ENCODE measurements around the gene PXDN.

Gene PXDN

DNA sequence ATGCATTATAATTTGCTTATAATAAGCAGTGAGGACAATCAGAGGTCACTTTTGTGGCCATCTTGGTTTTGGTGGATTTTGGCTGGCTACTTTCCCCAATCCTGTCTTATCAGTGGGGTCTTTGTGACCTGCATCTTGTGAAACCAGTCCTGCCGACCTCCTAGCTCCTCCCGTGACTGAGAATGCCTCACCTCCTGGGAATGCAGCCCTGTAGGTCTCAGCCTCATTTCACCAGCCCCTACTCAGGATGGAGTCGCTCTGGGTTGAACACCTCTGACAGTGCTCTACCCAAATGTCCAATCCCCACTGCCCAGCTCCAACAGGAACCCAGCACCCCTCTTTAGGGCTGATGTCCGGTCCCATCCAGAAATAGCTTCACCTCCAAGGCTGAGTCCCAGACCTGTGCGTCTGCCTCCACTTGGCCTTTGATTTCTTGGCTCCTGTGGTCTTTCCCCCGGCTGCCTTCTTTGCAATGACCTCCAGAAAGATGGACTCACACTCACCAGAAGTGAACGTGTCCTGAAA, 31.3 kb upstream of the PXDN start:
- no peaks in the 10 kb centered on the region for H3K27me3 ChIP-seq (ENCODE audit: control insufficient read depth, low read length)
- no peaks in the 10 kb centered on the region for H3K79me2 ChIP-seq (ENCODE audit: control insufficient read depth, low read length)
- no peaks in the 10 kb centered on the region for H3K9me2 ChIP-seq (replicated peaks; ENCODE audit: control insufficient read depth, low read length)
- H3K4me1 ChIP-seq (ENCODE audit: control insufficient read depth, low read length), result no peaks in the 10 kb centered on the region
- TF ChIP-seq, protein P1, sequence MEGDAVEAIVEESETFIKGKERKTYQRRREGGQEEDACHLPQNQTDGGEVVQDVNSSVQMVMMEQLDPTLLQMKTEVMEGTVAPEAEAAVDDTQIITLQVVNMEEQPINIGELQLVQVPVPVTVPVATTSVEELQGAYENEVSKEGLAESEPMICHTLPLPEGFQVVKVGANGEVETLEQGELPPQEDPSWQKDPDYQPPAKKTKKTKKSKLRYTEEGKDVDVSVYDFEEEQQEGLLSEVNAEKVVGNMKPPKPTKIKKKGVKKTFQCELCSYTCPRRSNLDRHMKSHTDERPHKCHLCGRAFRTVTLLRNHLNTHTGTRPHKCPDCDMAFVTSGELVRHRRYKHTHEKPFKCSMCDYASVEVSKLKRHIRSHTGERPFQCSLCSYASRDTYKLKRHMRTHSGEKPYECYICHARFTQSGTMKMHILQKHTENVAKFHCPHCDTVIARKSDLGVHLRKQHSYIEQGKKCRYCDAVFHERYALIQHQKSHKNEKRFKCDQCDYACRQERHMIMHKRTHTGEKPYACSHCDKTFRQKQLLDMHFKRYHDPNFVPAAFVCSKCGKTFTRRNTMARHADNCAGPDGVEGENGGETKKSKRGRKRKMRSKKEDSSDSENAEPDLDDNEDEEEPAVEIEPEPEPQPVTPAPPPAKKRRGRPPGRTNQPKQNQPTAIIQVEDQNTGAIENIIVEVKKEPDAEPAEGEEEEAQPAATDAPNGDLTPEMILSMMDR (IDR thresholded peaks at IDR 0.05; ENCODE audit: low read depth, low read length, poor library complexity, severe bottlenecking), result no peak
- TF ChIP-seq EZH2phosphoT487 (IDR thresholded peaks at IDR 0.05; ENCODE audit: borderline replicate concordance, low read length), result no peak
- no peak overlapping the region for H3K4me2 ChIP-seq (ENCODE audit: low read length)
- H3K4me3 ChIP-seq (ENCODE audit: low read length), result no peak overlapping the region
- H3K9me3 ChIP-seq (ENCODE audit: control insufficient read depth, insufficient read depth, low read length), result no peaks in the 10 kb centered on the region
- no peaks in the 10 kb centered on the region for H3F3A ChIP-seq (ENCODE audit: control insufficient read depth, insufficient read depth)
- H3K27ac ChIP-seq (ENCODE audit: low read depth, low read length), result no peak overlapping the region
- no peaks in the 10 kb centered on the region for H3K36me3 ChIP-seq (ENCODE audit: control insufficient read depth, low read length)
- no peaks in the 10 kb centered on the region for H4K20me1 ChIP-seq (ENCODE audit: control insufficient read depth, insufficient read depth, low read depth, low read length)

DNA sequence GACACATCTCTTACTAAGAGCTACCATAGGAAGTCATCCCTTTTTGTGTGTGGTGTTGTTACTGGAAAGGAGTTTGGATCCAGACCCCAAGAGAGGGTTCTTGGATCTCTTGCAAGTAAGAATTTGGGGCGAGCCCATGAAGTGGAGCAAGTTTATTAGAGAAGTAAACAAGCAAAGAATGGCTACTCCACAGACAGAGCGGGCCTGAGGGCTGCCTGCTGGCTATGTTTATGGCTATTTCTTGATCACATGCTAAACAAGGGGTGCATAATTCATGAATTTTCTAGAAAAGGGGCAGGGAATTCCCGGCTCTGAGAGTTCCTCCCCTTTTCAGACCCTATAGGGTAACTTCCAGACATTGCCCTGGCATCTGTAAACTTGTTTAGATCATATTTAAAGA, 30.6 kb upstream of the PXDN start:
- Histone ChIP-seq H3K4me2 (ENCODE audit: low read length) (no peak overlapping the region), H3K79me2 (ENCODE audit: control insufficient read depth, low read length) (no peaks in the 10 kb centered on the region), H3F3A (ENCODE audit: control insufficient read depth, insufficient read depth) (no peaks in the 10 kb centered on the region), H3K27me3 (ENCODE audit: control insufficient read depth, low read length) (no peaks in the 10 kb centered on the region), H4K20me1 (ENCODE audit: control insufficient read depth, insufficient read depth, low read depth, low read length) (no peaks in the 10 kb centered on the region), H3K36me3 (ENCODE audit: control insufficient read depth, low read length) (no peaks in the 10 kb centered on the region), H3K9me3 (ENCODE audit: control insufficient read depth, insufficient read depth, low read length) (no peaks in the 10 kb centered on the region), H3K4me1 (ENCODE audit: control insufficient read depth, low read length) (no peaks in the 10 kb centered on the region), H3K4me3 (ENCODE audit: low read length) (no peak overlapping the region), H3K27ac (ENCODE audit: low read depth, low read length) (no peak overlapping the region), H3K9me2 (replicated peaks; ENCODE audit: control insufficient read depth, low read length) (no peaks in the 10 kb centered on the region)
- no peak for TF ChIP-seq EZH2phosphoT487 (IDR thresholded peaks at IDR 0.05; ENCODE audit: borderline replicate concordance, low read length)
- TF ChIP-seq, protein P1 (IDR thresholded peaks at IDR 0.05; ENCODE audit: low read depth, low read length, poor library complexity, severe bottlenecking), result no peak

DNA sequence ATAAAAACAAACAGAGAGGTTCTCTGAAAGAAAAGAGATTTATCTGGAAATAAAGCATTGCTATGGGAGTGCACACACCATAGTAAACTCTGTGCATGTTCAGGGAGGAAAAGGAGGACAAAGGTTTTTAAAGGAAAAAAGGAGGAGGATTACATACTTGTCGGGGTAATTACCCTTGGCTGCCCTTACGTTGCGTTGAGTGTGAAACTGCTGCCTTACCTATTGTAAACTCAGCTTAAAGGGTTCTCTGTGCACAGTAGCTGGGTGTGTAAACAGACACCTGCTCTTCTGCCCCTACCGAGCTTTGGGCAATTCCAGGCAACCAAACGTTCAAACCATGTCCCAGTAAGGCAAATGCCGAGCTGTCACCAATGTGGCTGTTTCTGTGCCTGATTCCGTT, 29.6 kb upstream of the PXDN start:
- no peaks in the 10 kb centered on the region for H3K36me3 ChIP-seq (ENCODE audit: control insufficient read depth, low read length)
- H3K27me3 ChIP-seq (ENCODE audit: control insufficient read depth, low read length), result no peaks in the 10 kb centered on the region
- no peak for TF ChIP-seq EZH2phosphoT487 (IDR thresholded peaks at IDR 0.05; ENCODE audit: borderline replicate concordance, low read length)
- TF ChIP-seq, protein P1 (IDR thresholded peaks at IDR 0.05; ENCODE audit: low read depth, low read length, poor library complexity, severe bottlenecking), result no peak
- H3F3A ChIP-seq (ENCODE audit: control insufficient read depth, insufficient read depth), result no peaks in the 10 kb centered on the region
- H3K27ac ChIP-seq (ENCODE audit: low read depth, low read length), result no peak overlapping the region
- H3K4me3 ChIP-seq (ENCODE audit: low read length), result no peak overlapping the region
- no peaks in the 10 kb centered on the region for H4K20me1 ChIP-seq (ENCODE audit: control insufficient read depth, insufficient read depth, low read depth, low read length)
- no peaks in the 10 kb centered on the region for H3K9me3 ChIP-seq (ENCODE audit: control insufficient read depth, insufficient read depth, low read length)
- H3K9me2 ChIP-seq (replicated peaks; ENCODE audit: control insufficient read depth, low read length), result no peaks in the 10 kb centered on the region
- H3K79me2 ChIP-seq (ENCODE audit: control insufficient read depth, low read length), result no peaks in the 10 kb centered on the region
- no peak overlapping the region for H3K4me2 ChIP-seq (ENCODE audit: low read length)
- no peaks in the 10 kb centered on the region for H3K4me1 ChIP-seq (ENCODE audit: control insufficient read depth, low read length)

Measured in DOHH2 (cell line).